GM18907 (cell line): ENCODE data around the gene SF3B4.

Source experiments
- ATAC-seq: cut with Tn5 transposase; IDR thresholded peaks from one replicate; pipeline ENCODE4 v1.9.1; 2021; ENCODE audit warnings: mild to moderate bottlenecking, moderate library complexity; ENCODE audit not compliant: unreplicated experiment

Gene SF3B4

GRCh38 chr1:149934356-149934755 lies 6.8 kb upstream of the SF3B4 start:
- ATAC-seq: no peak

DNA sequence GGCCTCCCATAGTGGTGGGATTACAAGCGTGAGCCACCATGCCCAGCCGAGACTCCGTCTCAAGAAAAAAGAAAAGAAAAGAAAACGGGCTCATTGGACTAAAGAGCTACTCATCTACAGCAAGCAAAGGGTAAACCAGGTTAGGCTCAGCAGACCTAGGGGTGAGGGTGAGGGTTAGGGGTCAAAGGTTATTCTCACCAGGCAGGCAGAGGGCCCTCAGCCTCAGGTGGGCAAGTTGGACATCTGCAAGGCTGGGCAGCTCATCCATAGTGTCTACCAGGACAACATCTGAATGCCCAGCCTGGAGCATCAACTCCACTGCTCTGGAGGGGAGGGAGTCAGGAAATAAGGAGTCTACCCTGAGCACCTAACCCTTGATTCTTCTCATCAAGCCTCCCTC lies 5.6 kb upstream of the SF3B4 start:
- no peak for ATAC-seq

DNA sequence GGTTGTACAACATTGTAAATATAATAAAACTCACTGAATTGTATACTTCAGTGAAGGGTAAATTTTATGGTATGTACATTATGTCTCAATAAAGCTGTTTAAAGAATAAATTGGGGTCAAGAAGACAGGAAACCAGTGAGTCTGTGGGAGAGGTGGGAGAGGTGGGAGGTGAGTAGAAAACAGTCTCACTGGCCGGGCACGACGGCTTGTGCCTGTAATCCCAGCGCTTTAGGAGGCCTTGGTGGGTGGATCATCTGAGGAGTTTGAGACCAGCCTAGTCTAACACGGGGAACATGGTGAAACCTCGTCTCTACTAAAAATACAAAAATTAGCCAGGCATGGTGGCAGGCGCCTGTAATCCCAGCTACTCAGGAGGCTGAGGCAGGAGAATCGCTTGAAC lies 4.9 kb upstream of the SF3B4 start:
- no peak for ATAC-seq

GRCh38 chr1:149931212-149931790 lies 3.7 kb upstream of the SF3B4 start:
- ATAC-seq: no peak

GRCh38 chr1:149929856-149930255 lies 2.3 kb upstream of the SF3B4 start:
- no peak for ATAC-seq

DNA sequence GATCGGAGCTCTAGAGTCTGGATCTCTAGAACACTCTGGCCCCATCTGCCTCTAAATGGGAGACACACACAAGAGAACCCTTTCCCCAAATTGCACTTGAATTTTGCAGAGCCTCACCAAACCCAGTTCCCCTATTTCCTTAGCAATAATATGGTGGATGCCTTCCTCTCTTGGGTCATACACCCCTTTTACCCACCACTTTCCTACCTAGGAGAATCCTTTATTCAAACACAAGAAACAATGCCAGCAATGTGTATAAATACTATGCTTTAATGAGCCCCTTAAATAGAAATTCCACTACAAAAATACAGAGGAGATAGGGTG lies 760 bp upstream of the SF3B4 start:
- no peak for ATAC-seq

GRCh38 chr1:149927056-149927562 lies 494 bp downstream of the SF3B4 start:
- ATAC-seq: no peak

DNA sequence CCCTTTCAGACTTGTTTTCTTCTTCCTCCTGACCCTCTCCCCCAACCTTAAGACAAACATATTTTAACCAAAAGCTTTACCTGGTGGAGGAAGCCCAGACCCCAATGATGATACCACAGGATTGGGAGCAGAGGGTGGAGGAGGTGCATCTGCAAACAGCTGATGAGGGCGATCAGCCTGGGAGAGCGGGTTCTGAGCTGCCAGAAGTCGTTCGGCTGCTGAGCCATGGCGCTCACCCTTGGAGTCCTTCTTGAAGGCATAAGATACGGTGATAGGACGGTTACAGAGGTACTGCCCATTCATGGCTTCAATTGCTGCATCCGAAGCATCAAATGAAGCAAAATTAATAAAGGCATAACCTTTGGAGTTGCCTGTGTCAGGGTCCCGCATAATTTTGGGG lies 1.3 kb downstream of the SF3B4 start:
- no peak for ATAC-seq

DNA sequence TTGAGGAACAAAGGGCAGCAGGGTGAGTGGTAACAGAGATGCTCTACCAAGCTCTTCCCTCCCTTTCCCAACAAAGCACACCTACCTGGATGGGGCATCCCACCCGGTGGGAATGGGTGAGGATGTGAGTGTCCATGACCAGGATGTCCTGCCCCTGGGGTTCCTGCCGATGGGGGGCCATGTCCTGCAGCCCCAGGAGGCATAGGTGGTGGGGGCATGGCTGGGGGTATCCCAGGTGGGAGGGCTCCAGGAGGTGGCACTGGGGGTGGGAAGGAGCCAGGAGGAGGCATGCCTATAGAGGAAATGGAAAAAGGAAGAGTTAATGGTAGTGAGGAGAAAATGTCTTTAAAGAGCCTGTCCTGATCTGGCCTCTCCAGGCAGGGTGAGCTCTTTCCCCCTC lies 1.9 kb downstream of the SF3B4 start:
- ATAC-seq: no peak

GRCh38 chr1:149925345-149925744 lies 2.3 kb downstream of the SF3B4 start:
- no peak for ATAC-seq

DNA sequence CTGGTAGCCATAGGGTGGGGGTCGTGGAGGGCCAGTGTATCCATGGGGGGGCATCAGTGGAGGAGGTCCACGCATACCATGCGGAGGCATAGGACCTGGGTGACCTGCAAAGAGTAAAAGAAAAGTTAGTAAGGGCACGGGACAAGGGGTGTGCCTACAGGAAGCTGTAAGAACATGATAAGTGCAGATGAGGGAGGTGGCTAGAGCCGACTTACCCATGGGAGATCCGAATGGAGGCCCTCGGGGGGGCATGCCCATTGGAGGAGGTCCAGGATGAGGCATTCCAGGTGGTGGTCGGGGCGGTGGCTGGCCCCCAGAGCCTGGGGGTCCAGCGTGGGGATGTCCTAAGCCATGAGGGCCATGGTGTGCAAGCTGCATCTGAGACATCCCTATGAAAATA lies 4.0 kb downstream of the SF3B4 start:
- no peak for ATAC-seq

GRCh38 chr1:149917571-149918144 lies 9.9 kb downstream of the SF3B4 start, which contains the start of gene SV2A:
TSS of gene SV2A (minus strand) at chr1:149917844. CDS start at chr1:149913840, 4,004 bp downstream.
- no peak for ATAC-seq

- ATAC-seq: no peak
These were observed 10.7 kb downstream of the SF3B4 start for GRCh38 chr1:149916898-149917252.

GRCh38 chr1:149916193-149916897 lies 11.3 kb downstream of the SF3B4 start:
- no peak for ATAC-seq

DNA sequence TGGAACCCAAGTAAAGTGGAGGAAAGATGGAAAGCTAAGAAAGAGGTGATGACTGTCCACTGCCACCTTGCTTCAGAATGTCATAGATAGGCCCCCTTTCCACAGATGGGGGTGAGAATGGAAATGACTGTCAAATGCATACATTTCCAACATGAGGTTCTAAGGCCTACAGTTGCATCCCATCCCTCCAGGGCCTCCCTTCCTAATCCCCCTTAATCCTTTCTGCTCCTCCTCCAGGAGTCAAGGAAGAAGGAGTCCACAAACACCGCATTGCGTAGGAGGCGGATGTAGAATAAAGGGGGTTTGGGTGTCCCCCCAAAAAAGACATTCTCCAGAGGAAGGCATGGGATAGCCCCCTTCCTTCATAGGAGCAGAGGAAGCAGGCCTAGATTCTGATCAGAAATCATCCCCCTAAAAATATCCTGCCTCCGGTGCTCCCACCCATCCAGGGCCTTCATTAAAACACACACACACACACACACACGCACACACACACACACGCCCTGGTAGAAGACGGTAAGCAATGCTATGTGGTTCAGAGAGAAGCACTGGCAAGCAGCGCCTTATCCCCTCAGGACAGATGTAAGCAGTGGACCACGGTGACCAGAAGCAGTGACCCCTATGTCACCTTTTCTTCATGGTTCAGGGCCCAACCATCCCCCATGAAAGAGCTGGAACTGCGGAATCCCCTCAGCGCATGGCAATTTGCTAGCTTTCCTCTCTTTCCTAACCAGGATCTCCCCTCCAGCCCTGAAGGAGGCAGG lies 12.0 kb downstream of the SF3B4 start:
- no peak for ATAC-seq

DNA sequence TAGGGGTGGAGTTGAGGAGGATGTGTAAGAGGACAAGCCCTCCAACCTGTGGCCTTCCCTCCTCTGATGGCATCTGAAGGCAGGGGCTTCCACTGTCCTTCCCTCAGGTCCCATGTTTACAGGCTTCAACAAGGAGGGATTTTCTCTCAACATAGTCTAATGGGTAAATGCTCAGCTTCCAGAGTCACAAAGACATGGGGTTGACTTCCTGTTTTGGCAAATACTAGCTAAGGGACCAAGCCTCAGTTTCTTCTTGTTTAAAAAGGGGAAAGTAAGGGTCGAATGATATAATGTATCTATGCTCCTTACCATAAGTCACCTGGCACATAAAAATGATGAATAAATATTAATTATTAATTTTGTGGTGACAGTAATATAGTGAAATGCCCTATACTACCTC lies 13.1 kb downstream of the SF3B4 start:
- ATAC-seq: no peak

DNA sequence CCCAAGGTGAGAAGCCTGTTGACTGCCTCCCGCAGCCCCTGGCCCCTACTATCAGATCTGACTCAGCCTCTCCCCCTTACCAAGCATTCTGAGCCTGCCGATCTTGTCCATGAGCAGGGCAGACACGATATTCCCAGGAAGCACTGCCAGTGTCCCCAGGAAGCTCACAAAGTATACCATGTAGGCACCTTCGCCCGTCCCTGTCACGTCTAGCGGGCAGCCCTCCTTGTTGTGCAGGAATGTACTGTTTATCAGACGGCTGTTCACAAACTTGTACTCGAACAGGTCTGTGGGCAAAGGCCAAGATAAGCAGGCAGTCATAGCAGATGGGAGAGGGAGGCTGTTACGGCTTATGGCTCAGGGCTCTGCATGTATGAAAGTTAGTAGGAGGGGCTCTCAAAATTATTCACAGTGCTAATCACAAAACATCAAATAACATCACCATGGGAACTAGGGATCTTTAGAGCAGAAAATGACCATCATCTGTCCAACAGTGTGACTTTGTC lies 21.0 kb downstream of the SF3B4 start:
- ATAC-seq: no peak

- no peak for ATAC-seq
These were observed 23.6 kb downstream of the SF3B4 start for GRCh38 chr1:149903836-149904491.

DNA sequence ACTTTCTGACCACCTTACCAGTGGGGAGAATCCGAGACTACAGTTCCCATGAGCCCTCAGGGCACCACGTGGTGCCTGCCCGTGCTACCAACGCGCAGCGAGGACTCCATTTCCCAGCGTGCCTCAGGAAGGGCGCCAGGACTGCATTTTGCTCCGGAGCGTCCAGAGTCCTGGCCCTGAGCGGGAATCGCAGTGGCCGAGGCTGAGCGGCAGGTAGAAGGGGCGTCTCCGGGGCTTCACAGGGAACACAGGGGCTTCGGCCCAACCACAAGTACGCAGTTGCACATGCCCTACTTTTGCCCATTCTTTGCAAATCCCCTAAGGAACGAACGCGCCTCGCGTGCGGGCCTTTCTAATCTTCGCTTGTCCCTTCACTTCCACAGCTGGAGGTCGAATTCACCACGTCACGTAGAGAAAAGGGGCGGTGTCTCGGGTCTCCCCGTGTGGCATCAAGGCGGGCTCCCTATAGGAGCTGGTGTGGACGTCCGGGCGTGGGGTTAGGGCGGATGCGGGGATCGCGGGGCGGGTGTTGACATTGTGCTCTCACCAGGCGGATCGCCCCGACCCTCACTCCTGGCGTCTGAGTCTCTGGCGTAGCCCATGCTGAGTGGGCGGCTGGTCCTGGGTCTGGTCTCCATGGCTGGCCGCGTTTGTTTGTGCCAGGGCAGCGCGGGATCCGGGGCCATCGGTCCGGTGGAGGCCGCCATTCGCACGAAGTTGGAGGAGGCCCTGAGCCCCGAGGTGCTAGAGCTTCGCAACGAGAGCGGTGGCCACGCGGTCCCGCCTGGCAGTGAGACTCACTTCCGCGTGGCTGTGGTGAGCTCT lies 27.9 kb downstream of the SF3B4 start, which contains the start of gene BOLA1:
TSS of gene BOLA1 (plus strand) at position 109 of the 825 bp plus-strand sequence. CDS start at position 601, 492 bp downstream.
- peak; percentile 93 for ATAC-seq

DNA sequence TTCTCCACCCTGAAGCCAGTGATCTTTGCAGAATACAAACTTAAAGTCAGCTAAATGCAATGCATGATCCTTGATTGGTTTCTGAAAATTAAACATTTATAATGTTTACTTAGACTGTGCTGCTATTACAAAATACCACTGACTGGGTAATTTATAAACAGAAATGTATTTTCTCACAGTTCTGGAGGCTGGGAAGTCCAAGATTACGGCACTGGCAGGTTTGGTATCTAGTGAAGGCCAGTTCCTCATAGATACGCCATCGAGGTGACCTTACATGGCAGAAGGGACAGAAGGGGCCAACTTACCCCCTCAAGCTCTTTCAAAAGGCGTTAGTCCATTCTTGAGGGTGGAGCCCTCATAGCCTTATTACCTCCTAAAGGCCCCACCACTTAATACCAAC lies 31.0 kb downstream of the SF3B4 start:
- ATAC-seq: no peak
